Measurements from ENCODE around the gene CLEC2A. TPM values are rescaled to one million over a fixed set of nuclear protein-coding genes. Genes with fewer than 3 reads are reported as not detected.
"Not testable (repeated sequence)": the region's sequence is repeated elsewhere in the genome, so short reads cannot be mapped to it uniquely, and the experiment has no call there.

The CLEC2A gene
- total and polyA plus RNA-seq, 4 donors = not detected

GRCh38 chr12:9957834-9958233 lies 25.7 kb upstream of the CLEC2A start:
- H3K27me3 ChIP-seq (ENCODE audit: control insufficient read depth in 3 of 3, insufficient read depth in 3 of 3, low read length in 2 of 3) = no peaks in the 10 kb centered on the region
- H3K36me3 ChIP-seq (ENCODE audit: control insufficient read depth in 4 of 4, insufficient read depth in 4 of 4, low read length in 4 of 4) = no peaks in the 10 kb centered on the region
- H3K9me3 ChIP-seq (ENCODE audit: control insufficient read depth in 4 of 4, insufficient read depth in 3 of 4, low read length in 3 of 4) = no peaks in the 10 kb centered on the region
- H3K9ac ChIP-seq (ENCODE audit: insufficient read depth in 1 of 2, low read length in 2 of 2) = no peak overlapping the region
- DNase-seq (no peak), ATAC-seq (ENCODE audit: insufficient read depth, low FRiP score) (no peak)
- H3K27ac ChIP-seq (ENCODE audit: low read depth in 1 of 2, low read length in 1 of 2) = no peak overlapping the region
- no peak overlapping the region for H3K4me3 ChIP-seq
- no peak for TF ChIP-seq CTCF (IDR thresholded peaks at IDR 0.05; ENCODE audit: control extremely low read depth, extremely low read depth)
- H3K4me1 ChIP-seq (ENCODE audit: control insufficient read depth in 5 of 5, insufficient read depth in 5 of 5, low read length in 5 of 5) = no peaks in the 10 kb centered on the region

DNA sequence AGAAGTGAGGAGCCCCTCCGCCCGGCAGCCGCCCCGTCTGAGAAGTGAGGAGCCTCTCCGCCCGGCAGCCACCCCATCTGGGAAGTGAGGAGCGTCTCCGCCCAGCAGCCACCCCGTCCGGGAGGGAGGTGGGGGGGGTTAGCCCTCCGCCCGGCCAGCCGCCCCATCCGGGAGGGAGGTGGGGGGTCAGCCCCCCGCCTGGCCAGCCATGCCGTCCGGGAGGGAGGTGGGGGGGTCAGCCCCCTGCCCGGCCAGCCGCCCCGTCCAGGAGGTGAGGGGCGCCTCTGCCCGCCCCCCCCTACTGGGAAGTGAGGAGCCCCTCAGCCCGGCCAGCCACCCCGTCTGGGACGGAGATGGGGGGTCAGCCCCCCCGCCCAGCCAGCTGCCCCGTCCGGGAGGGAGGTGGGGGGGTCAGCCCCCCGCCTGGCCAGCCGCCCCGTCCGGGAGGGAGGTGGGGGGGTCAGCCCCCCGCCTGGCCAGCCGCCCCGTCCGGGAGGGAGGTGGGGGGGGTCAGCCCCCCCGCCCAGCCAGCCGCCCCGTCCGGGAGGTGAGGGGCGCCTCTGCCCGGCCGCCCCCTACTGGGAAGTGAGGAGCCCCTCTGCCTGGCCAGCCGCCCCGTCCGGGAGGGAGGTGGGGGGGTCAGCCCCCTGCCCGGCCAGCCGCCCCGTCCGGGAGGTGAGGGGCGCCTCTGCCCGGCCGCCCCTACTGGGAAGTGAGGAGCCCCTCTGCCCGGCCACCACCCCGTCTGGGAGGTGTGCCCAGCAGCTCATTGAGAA lies 21.0 kb upstream of the CLEC2A start:
- 94 to 99% methylated on average over 7 to 26 of the region's 55 CpGs for WGBS, 2 donors
- not testable (repeated sequence) for DNase-seq; ATAC-seq (ENCODE audit: insufficient read depth, low FRiP score); H3K4me3 ChIP-seq; H3K36me3 ChIP-seq (ENCODE audit: control insufficient read depth in 4 of 4, insufficient read depth in 4 of 4, low read length in 4 of 4); H3K27ac ChIP-seq (ENCODE audit: low read depth in 1 of 2, low read length in 1 of 2); H3K4me1 ChIP-seq (ENCODE audit: control insufficient read depth in 5 of 5, insufficient read depth in 5 of 5, low read length in 5 of 5); H3K9me3 ChIP-seq (ENCODE audit: control insufficient read depth in 4 of 4, insufficient read depth in 3 of 4, low read length in 3 of 4); H3K9ac ChIP-seq (ENCODE audit: insufficient read depth in 1 of 2, low read length in 2 of 2); H3K27me3 ChIP-seq (ENCODE audit: control insufficient read depth in 3 of 3, insufficient read depth in 3 of 3, low read length in 2 of 3)

DNA sequence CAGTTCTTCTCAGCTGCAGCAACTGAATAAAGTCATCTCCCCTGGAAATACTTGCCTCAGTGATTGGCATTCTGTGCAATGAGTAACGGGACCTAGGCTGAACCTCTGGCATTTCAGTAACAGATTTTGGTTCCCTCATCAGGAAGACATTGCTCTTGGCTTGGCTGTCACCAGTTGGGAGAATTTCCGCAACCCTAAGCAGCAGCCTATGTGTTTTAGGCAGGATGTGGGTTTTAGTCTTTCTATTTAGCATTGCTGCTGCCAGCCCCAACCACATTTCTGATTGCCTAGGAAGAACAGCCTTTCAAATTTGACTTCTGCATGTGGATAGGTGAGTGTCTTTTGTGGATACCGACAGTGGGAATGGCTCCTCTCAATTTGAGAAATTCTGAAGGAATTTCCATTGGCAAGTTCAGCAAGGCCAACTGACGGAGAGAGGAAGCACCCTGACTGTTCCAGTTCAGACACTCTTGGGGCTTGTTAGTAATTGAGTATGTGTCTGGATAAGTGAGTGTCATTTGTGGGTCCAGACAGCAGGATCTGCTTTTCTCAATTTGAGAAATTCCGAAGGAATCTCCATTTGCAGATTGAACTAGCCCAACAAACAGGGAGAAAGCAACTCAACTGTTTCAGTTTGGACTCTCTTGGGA lies 19.0 kb upstream of the CLEC2A start:
- H3K4me1 ChIP-seq (ENCODE audit: control insufficient read depth in 5 of 5, insufficient read depth in 5 of 5, low read length in 5 of 5) = no peaks in the 10 kb centered on the region
- ATAC-seq (ENCODE audit: insufficient read depth, low FRiP score) = no peak
- DNase-seq = no peak
- TF ChIP-seq CTCF (IDR thresholded peaks at IDR 0.05; ENCODE audit: control extremely low read depth, extremely low read depth) = no peak
- no peak overlapping the region for H3K9ac ChIP-seq (ENCODE audit: insufficient read depth in 1 of 2, low read length in 2 of 2)
- H3K9me3 ChIP-seq (ENCODE audit: control insufficient read depth in 4 of 4, insufficient read depth in 3 of 4, low read length in 3 of 4) = no peaks in the 10 kb centered on the region
- no peak overlapping the region for H3K27ac ChIP-seq (ENCODE audit: low read depth in 1 of 2, low read length in 1 of 2)
- H3K27me3 ChIP-seq (ENCODE audit: control insufficient read depth in 3 of 3, insufficient read depth in 3 of 3, low read length in 2 of 3) = no peaks in the 10 kb centered on the region
- H3K4me3 ChIP-seq = no peak overlapping the region
- WGBS, 2 donors = 39 to 67% methylated on average over 5 of the region's 5 CpGs
- H3K36me3 ChIP-seq (ENCODE audit: control insufficient read depth in 4 of 4, insufficient read depth in 4 of 4, low read length in 4 of 4) = no peaks in the 10 kb centered on the region

GRCh38 chr12:9948606-9949296 lies 16.6 kb upstream of the CLEC2A start:
- 61% methylated on average over 3 of the region's 3 CpGs for WGBS, 2 donors
- no peak overlapping the region for H3K4me3 ChIP-seq
- no peaks in the 10 kb centered on the region for H3K4me1 ChIP-seq (ENCODE audit: control insufficient read depth in 5 of 5, insufficient read depth in 5 of 5, low read length in 5 of 5)
- TF ChIP-seq CTCF (IDR thresholded peaks at IDR 0.05; ENCODE audit: control extremely low read depth, extremely low read depth) = no peak
- DNase-seq (no peak), ATAC-seq (ENCODE audit: insufficient read depth, low FRiP score) (no peak)
- H3K36me3 ChIP-seq (ENCODE audit: control insufficient read depth in 4 of 4, insufficient read depth in 4 of 4, low read length in 4 of 4) = no peaks in the 10 kb centered on the region
- H3K9me3 ChIP-seq (ENCODE audit: control insufficient read depth in 4 of 4, insufficient read depth in 3 of 4, low read length in 3 of 4) = no peaks in the 10 kb centered on the region
- H3K9ac ChIP-seq (ENCODE audit: insufficient read depth in 1 of 2, low read length in 2 of 2) = no peak overlapping the region
- no peak overlapping the region for H3K27ac ChIP-seq (ENCODE audit: low read depth in 1 of 2, low read length in 1 of 2)
- H3K27me3 ChIP-seq (ENCODE audit: control insufficient read depth in 3 of 3, insufficient read depth in 3 of 3, low read length in 2 of 3) = no peaks in the 10 kb centered on the region
